Aorta (tissue), 5 donors: ENCODE results near the gene ASB4. TPM values are rescaled to one million over a fixed set of nuclear protein-coding genes. Genes with fewer than 3 reads are reported as not detected.

Experiments used
- ATAC-seq: fragments of 200-7000 bp; cut with Tn5 transposase; one replicate; pipeline ENCODE4 v1.9.1; 2022; ENCODE audit warnings: moderate library complexity; ENCODE audit not compliant: low FRiP score
- DNase-seq, 2 donors: peaks; one replicate each; pipeline ENCODE4 v3.0.0-alpha.2; 2020
- H3K27ac ChIP-seq, 2 donors: one replicate each; pipeline ENCODE4 v1.5.1; 2013; ENCODE audit warnings: low read length in 2 of 2, mild to moderate bottlenecking in 2 of 2, moderate library complexity in 2 of 2, control low read depth in 1 of 2, inconsistent platforms in 1 of 2, low read depth in 1 of 2
- H3K27me3 ChIP-seq, 2 donors: one replicate each; pipeline ENCODE4 v1.6.1; 2013; ENCODE audit warnings: control low read depth in 1 of 2, low read length in 1 of 2, mild to moderate bottlenecking in 1 of 2, moderate library complexity in 1 of 2; ENCODE audit not compliant: insufficient read depth in 2 of 2, control insufficient read depth in 1 of 2
- H3K36me3 ChIP-seq, 2 donors: one replicate each; pipeline ENCODE4 v1.6.1; 2013; ENCODE audit warnings: control low read depth in 1 of 2, low read length in 1 of 2, mild to moderate bottlenecking in 1 of 2; ENCODE audit not compliant: insufficient read depth in 2 of 2, control insufficient read depth in 1 of 2
- H3K4me1 ChIP-seq, 2 donors: one replicate each; pipeline ENCODE4 v1.6.1; 2013; ENCODE audit warnings: low read length in 2 of 2, control low read depth in 1 of 2, mild to moderate bottlenecking in 1 of 2, moderate library complexity in 1 of 2; ENCODE audit not compliant: insufficient read depth in 2 of 2, control insufficient read depth in 1 of 2
- H3K4me3 ChIP-seq, 2 donors: one replicate each; pipeline ENCODE4 v1.5.1; 2013; ENCODE audit warnings: low read length in 2 of 2, control low read depth in 1 of 2, mild to moderate bottlenecking in 1 of 2
- H3K9me3 ChIP-seq: one replicate; pipeline ENCODE4 v1.6.1; 2013; ENCODE audit warnings: mild to moderate bottlenecking, low read length; ENCODE audit not compliant: control insufficient read depth
- WGBS, 2 donors: extraction: QIAGEN DNeasy Blood & Tissue Kit; methylation state at CpG; one replicate each; pipeline ENCODE4 v1.1.7; 2013; 5-methylcytosine and 5-hydroxymethylcytosine counted together
- intact Hi-C, 2 donors: fragments of 100-400 bp; cut with DNase I; formaldehyde crosslinking; loops; one replicate each; pipeline versions ENCODE4 v1.14.2 to v1.15.0; 2022
- polyA plus RNA-seq, 2 donors: library from polyadenylated mRNA; stranded (reverse); fragments of 200-250 nt; gene quantifications; one replicate each; pipeline ENCODE4 v1.2.3, GENCODE V29; 2013
- total RNA-seq, 2 donors: library from RNA; stranded (reverse); fragmentation: NEBNext Ultra II Directional; extraction: Animal tissue kit (Norgen Biotek cat#: 25700); gene quantifications; one replicate each; pipeline ENCODE4 v1.2.1, GENCODE V29; 2021
- donor health status: healthy with polysubstance abuse.
- donor health status: Bipolar disorder and iron deficiency.
- donor health status: DM: no; HTN: no; CAD: no.
- donor health status: DM: no; HTN: no; CAD: no.
- donor health status: DM: yes; HTN: yes; CAD: no.

ASB4 gene
- total and polyA plus RNA-seq, 4 donors, result not detected

DNA sequence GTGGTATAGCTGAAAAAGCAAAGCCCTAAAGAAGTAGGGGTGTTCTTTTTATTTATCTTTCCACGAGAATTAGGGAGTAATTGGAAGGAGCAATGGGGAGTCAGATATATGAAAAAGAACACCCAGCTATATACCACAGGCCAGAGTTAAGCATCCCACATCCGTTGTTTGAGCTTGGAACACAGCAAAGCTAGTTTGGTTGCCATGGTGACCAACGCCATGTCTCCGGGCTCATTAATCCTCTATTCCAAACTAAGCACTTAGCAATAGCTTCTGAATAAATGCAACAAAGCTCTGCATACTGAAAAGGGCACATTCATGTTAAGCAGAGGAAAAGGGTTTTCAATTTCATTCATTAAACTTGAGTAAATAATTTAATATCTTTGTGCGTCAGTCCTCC is 23.5 kb downstream of the ASB4 start:
- Histone ChIP-seq H3K27ac (no peak overlapping the region), H3K4me1 (peaks cover 0 to 2% of the 10 kb centered on the region in 2 donors), H3K9me3 (no peaks in the 10 kb centered on the region), H3K36me3 (no peaks in the 10 kb centered on the region), H3K27me3 (no peaks in the 10 kb centered on the region), H3K4me3 (no peak overlapping the region)
- no peak for DNase-seq
- intact Hi-C loops, result no loop called here
- no peak for ATAC-seq
- WGBS, 2 donors, result 25 to 31% methylated on average over 5 of the region's 5 CpGs

DNA sequence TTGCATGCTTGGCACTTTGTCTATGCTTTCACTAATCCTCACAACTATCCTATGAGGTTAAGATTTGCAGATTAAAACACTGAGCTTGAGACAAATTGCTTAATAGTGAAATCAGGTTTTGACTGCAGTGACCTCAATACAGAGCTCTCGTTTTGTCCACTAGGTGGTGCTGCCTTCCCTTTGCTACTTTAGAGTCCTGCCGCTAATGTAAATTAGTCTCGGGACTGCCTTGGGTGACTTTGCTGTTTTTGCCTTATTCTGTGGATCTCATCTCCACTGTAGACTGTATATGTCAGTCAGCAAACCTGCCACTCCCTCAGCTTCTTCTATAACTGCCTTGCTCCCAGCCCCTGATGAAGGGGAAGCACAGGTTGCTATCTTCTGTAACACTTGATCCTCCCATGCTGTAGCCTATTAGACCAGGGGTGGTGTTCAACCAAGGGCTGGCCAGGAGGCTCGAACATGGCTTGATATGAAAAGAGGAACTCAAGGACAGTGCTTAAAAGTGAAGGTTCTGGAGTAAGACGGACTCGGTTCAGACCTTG is 26.0 kb downstream of the ASB4 start:
- intact Hi-C loops, result loop anchor here (5.0 to 10.0 kb wide), 2 partner anchors 176 to 363 kb away; no protein-coding TSS in a partner anchor

DNA sequence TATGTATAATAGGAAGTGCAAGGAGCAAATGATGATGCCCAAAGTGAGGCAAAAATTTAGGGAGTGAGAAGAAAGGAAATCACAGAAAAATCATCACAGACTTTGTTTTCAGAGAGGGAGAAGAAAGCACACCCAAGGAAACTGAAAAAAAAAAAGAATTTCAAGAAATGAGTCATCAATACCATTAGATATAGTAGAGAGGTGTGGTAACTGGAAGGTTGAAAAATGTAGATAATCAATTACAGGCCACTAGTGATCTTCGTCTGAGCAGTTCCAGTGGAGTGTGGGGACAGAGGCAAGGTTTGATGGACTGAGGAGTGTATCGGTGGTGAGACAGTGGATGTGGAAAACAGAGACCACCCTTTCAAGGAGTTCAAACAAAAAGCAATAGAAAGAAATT is 31.7 kb downstream of the ASB4 start:
- WGBS, 2 donors, result 80% methylated on average over 2 of the region's 2 CpGs
- ATAC-seq, result no peak
- intact Hi-C loops, result loop anchor here in 1 of 2 donors (10.0 kb wide), 1 partner anchor 357 kb away; no protein-coding TSS in a partner anchor

More for the DNA sequence above, 26.0 kb downstream of the ASB4 start:
- WGBS, 2 donors, result 20 to 34% methylated on average over 6 of the region's 6 CpGs
- Histone ChIP-seq H3K27me3 (no peaks in the 10 kb centered on the region), H3K4me3 (peak overlapping the region in 1 of 2 donors; percentile 56), H3K36me3 (no peaks in the 10 kb centered on the region), H3K27ac (no peak overlapping the region), H3K9me3 (no peaks in the 10 kb centered on the region), H3K4me1 (peaks cover 0 to 2% of the 10 kb centered on the region in 2 donors)
- DNase-seq (peak in 1 of 2 donors; percentile 63), ATAC-seq (peak; percentile 90)

DNA sequence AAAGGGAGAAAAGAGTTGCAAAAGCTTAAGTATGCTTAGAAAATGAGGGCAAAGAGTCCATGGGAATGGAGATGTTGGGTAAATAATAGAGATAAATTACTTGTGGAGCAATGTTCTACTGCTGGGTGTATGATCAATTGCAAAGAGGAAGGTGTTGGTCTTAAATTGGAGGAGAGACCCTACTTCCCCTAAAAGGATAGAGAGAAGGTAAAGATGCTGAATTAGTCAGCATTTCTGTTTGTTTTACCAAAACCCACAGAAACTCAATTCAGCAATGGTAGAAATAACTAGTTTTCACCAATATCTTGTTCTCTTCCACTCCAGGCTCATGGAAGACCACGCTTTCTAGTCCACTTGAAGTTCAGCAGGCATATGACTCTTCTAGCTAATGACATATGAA is 32.1 kb downstream of the ASB4 start:
- Histone ChIP-seq H3K27ac (no peak overlapping the region), H3K9me3 (no peaks in the 10 kb centered on the region), H3K36me3 (no peaks in the 10 kb centered on the region), H3K4me1 (no peaks in the 10 kb centered on the region), H3K27me3 (no peaks in the 10 kb centered on the region), H3K4me3 (no peak overlapping the region)
- WGBS, 2 donors, result 92 to 98% methylated on average over 1 of the region's 1 CpG
- intact Hi-C loops, result loop anchor here in 1 of 2 donors (10.0 kb wide), 1 partner anchor 357 kb away; no protein-coding TSS in a partner anchor
- no peak for DNase-seq
- ATAC-seq, result no peak

More for the DNA sequence above, 31.7 kb downstream of the ASB4 start:
- H3K27ac ChIP-seq, result no peak overlapping the region
- no peaks in the 10 kb centered on the region for H3K9me3 ChIP-seq
- no peaks in the 10 kb centered on the region for H3K36me3 ChIP-seq
- H3K27me3 ChIP-seq, result no peaks in the 10 kb centered on the region
- H3K4me3 ChIP-seq, result no peak overlapping the region
- DNase-seq, result no peak
- no peaks in the 10 kb centered on the region for H3K4me1 ChIP-seq

DNA sequence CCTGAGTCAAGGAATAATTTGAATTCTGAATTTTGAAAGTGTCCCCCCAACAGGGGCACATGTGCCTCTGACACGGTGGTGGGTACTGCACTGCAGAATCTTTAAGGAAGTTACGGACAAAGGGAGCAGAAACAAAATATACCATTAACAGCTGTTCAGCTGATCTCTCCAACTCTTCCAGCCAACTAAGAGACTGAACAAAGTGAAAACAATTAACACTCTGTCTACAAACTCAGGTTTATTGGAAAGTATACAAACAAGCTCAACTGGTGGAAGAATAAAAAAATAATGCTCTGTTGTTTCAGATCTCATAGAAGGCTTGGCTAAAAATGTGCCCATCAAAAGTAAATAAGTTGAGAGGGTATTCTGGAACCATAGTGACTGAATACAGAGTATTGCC is 34.4 kb downstream of the ASB4 start:
- 48 to 58% methylated on average over 2 of the region's 2 CpGs for WGBS, 2 donors
- DNase-seq (no peak), ATAC-seq (no peak)
- Histone ChIP-seq H3K9me3 (no peaks in the 10 kb centered on the region), H3K36me3 (no peaks in the 10 kb centered on the region), H3K4me3 (no peak overlapping the region), H3K27me3 (no peaks in the 10 kb centered on the region), H3K27ac (no peak overlapping the region), H3K4me1 (no peaks in the 10 kb centered on the region)
- intact Hi-C loops, result no loop called here

DNA sequence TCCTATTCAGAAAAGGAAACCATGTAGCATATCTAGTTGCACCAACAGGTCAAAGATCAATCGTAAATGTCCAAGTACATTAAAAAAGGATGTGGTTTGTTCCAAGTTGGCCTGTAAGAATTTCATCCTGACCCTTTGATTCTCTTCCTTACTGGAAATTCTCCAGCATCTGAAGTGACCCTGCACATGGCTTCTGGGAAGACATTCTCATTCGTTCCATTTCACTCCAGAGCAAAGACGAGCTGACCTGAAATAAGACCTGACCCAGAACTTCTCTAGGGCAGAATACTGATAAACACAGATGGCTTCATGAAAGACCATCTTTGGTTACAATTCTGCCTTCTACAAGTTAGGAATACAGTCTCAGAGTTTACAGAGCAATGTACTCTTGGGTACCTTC is 39.8 kb downstream of the ASB4 start:
- 35 to 39% methylated on average over 3 of the region's 3 CpGs for WGBS, 2 donors
- Histone ChIP-seq H3K4me3 (no peak overlapping the region), H3K27ac (no peak overlapping the region)

DNA sequence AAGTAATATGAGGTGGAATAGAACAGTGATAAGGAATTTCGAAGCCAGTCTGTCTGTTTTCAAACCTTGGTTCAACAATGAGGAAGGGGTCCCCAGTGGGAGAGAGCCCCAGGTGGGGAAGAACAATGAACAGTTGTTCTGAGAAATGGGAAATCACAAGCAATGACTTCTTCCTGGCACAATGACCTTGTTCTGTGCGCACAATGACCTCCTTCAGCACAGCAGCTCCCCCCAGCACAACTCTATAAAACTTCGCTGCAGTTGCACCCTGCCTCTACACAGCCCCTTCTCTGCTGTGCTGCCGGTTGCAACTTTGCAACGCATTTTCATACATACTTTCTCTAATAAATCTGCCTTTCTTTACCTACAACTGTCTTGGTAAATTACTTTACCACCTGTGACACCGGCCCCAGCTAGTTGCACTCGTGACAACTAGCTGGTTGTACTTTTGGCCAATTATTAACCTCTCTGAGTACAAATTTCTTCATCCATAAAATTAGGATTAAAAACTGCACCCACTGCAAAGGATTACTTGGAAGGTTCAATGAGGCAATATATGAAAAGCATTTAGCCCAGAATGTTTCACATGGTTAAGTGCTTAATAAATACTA is 40.5 kb downstream of the ASB4 start:
- H3K27me3 ChIP-seq, result no peaks in the 10 kb centered on the region
- no peak for DNase-seq
- H3K9me3 ChIP-seq, result no peaks in the 10 kb centered on the region
- H3K36me3 ChIP-seq, result no peaks in the 10 kb centered on the region
- intact Hi-C loops, result loop anchor here in 1 of 2 donors (2.0 kb wide), 1 partner anchor 163 kb away; no protein-coding TSS in a partner anchor
- ATAC-seq, result no peak
- no peak overlapping the region for H3K4me3 ChIP-seq
- H3K4me1 ChIP-seq, result no peaks in the 10 kb centered on the region
- no peak overlapping the region for H3K27ac ChIP-seq
- 47 to 51% methylated on average over 7 of the region's 7 CpGs for WGBS, 2 donors

More for the DNA sequence above, 39.8 kb downstream of the ASB4 start:
- intact Hi-C loops, result no loop called here
- no peaks in the 10 kb centered on the region for H3K4me1 ChIP-seq
- no peak for ATAC-seq
- H3K9me3 ChIP-seq, result no peaks in the 10 kb centered on the region
- no peak for DNase-seq
- no peaks in the 10 kb centered on the region for H3K27me3 ChIP-seq
- H3K36me3 ChIP-seq, result no peaks in the 10 kb centered on the region

DNA sequence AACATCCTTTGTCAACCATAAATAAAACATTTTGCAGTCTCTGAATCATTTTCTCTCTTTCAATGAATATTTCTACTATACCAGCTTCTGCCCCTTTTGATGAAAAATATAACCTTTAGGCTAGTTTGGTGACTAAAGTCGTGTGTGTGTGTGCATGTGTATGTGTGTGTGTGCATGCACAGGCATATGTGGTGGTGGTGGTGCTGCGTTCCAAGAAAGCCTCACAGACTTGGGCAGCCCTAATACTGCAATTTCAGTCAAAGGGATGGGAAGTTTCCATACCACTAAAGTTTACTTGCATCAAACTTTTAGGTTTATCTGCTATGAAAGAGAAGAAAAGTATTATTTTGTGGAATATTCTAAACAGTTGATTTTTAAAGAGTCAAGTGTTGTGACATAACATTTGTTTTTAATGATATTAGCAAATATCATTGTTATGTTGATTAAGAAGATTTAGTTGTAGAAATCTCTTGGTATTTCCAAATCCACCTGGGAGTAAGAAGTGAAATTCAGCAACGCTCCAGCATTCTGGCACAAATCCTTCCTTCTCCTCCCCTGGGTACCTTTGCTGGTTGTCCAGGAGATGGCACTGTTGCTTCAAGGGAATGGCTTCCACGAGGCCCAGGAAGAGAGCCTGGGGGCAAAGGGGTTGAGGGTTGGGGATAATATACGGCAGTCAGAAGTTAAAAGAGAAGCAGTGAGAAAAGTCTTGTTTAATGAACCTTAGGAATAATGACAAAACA is 41.5 kb downstream of the ASB4 start:
- DNase-seq (no peak), ATAC-seq (peak; percentile 75)
- H3K36me3 ChIP-seq, result no peaks in the 10 kb centered on the region
- no peaks in the 10 kb centered on the region for H3K4me1 ChIP-seq
- H3K27ac ChIP-seq, result no peak overlapping the region
- no peak overlapping the region for H3K4me3 ChIP-seq
- no peaks in the 10 kb centered on the region for H3K9me3 ChIP-seq
- intact Hi-C loops, result loop anchor here (1.0 to 2.0 kb wide), 2 partner anchors 157 to 162 kb away; no protein-coding TSS in a partner anchor
- H3K27me3 ChIP-seq, result no peaks in the 10 kb centered on the region
- 13 to 18% methylated on average over 5 of the region's 5 CpGs for WGBS, 2 donors
